OCI-LY7 (cell line): Measurements from ENCODE around the gene CCDC110.

Experiments used
- CTCF ChIP-seq: fragments of 200-600 bp; sonication (generic); conservative IDR thresholded peaks from 2 replicates; pipeline ENCODE4 v1.5.1; 2014; ENCODE audit warnings: mild to moderate bottlenecking, antibody characterized with exemption, low read length, moderate library complexity, mixed read lengths
- EZH2phosphoT487 ChIP-seq: fragments of 200-600 bp; sonication (generic); IDR thresholded peaks from 2 replicates; pipeline ENCODE4 v1.6.1; 2018; ENCODE audit warnings: low read depth, borderline replicate concordance, mild to moderate bottlenecking, mixed run types, antibody characterized with exemption, low read length, moderate library complexity, mixed read lengths

- TF ChIP-seq CTCF (no peak), EZH2phosphoT487 (no peak)
Measured at GRCh38 chr4:185467991-185468390, 3.5 kb downstream of the CCDC110 start.
